ENCODE data around the gene NALF2. TPM values are rescaled to one million over a fixed set of nuclear protein-coding genes. Genes with fewer than 3 reads are reported as not detected.

The NALF2 gene
- total RNA-seq: 0.16 TPM in 1 of 2 replicates, not detected in the other

DNA sequence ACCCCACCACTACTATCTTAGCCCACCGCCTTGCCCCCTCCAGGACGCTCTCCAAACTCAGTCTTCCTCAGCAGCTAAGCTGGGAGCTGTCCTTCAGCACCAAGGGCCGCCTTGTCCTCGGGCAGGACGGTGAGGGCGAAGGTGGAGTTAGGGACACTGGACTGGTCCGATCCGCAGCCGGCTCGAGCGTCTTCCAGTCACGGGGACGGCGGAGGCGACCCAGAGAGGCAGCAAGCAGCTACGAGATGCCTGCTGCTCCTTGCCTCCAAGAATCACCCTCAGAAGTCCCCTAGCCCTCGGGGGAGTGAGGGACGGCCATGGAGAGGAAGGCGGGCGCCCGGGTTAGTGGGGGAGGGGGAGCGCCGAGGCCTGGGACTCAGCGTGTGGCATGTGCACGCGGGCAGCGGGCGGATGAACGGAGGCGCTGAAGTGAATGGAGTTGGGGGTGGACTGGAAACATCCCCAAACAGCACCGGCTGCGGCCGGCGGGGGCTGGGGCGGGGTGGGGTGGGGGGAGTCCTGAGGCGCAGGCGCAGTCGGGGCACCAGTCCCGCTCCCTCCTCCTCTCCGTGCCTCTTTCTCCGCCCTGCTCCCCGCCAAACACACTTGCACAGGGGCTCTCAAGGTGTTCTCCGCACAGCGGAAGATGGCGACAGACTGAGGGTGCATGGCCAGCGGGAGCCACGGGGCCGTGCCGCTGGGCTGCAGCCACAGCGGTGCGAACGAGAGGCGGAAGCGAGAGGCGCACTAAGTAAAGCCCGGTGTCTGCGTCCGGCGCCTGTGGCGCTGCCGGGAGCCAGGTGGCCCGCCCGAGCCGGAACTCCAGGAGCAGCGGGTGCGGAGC lies at the start of gene NALF2:
TSS of gene NALF2 (plus strand) at position 545 of the 844 bp plus-strand sequence. CDS start 957 bp downstream, outside the sequence.

Other genes starting within 250 kb of the NALF2 start
- 3.4 and 4.2 TPM in 2 replicates for gene EDA, start 111.8 kb downstream of the NALF2 start, total RNA-seq

Data from cardiac atrium fibroblast (primary cell).